ENCODE data around the gene INPPL1.

DNA sequence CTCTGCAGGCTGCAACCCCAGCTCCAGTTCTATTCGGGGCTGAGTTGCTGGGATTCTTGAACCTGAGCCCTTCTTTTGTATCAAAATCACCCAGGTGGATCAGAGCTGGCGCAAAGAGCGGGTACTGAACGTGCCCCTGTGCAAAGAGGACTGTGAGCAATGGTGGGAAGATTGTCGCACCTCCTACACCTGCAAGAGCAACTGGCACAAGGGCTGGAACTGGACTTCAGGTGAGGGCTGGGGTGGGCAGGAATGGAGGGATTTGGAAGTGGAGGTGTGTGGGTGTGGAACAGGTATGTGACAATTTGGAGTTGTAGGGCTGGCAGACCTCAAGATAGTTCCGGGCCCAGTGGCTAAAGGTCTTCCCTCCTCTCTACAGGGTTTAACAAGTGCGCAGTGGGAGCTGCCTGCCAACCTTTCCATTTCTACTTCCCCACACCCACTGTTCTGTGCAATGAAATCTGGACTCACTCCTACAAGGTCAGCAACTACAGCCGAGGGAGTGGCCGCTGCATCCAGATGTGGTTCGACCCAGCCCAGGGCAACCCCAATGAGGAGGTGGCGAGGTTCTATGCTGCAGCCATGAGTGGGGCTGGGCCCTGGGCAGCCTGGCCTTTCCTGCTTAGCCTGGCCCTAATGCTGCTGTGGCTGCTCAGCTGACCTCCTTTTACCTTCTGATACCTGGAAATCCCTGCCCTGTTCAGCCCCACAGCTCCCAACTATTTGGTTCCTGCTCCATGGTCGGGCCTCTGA lies 28.9 kb upstream of the INPPL1 start:
- TF ChIP-seq PPARA (CRISPR knock-in tag; IDR thresholded peaks at IDR 0.05; ENCODE audit: borderline replicate concordance) (no peak), ZNF70 (CRISPR knock-in tag; IDR thresholded peaks at IDR 0.05) (no peak), ISL1 (CRISPR knock-in tag; IDR thresholded peaks at IDR 0.05) (no peak), ZNF565 (CRISPR knock-in tag; conservative IDR thresholded peaks at IDR 0.05; ENCODE audit: low read depth) (no peak)
